MM.1S (cell line): ENCODE data around the gene HABP4.

Source experiments
- DNase-seq: peaks from one replicate; pipeline ENCODE4 v3.0.0-alpha.2; 2015
- H2AFZ ChIP-seq: fragments of 300-600 bp; sonication (generic); 2 replicates; pipeline ENCODE4 v1.6.0; 2016; ENCODE audit warnings: antibody characterized with exemption, low read length
- H3F3A ChIP-seq: fragments of 300-600 bp; sonication (generic); 2 replicates; pipeline ENCODE4 v1.6.1; 2016; ENCODE audit warnings: mild to moderate bottlenecking, antibody characterized with exemption, low read length, moderate library complexity, mixed read lengths; ENCODE audit not compliant: insufficient read depth
- H3K27ac ChIP-seq: fragments of 300-600 bp; sonication (generic); 2 replicates; pipeline ENCODE4 v1.5.1; 2016; ENCODE audit warnings: mild to moderate bottlenecking, low read length
- H3K27me3 ChIP-seq: fragments of 300-600 bp; sonication (generic); replicated peaks from 2 replicates; pipeline ENCODE4 v1.6.0; 2016; ENCODE audit warnings: low read length; ENCODE audit not compliant: insufficient read depth
- H3K36me3 ChIP-seq: fragments of 300-600 bp; sonication (generic); replicated peaks from 2 replicates; pipeline ENCODE4 v1.6.1; 2016; ENCODE audit warnings: mild to moderate bottlenecking, low read length, mixed read lengths; ENCODE audit not compliant: insufficient read depth
- H3K4me1 ChIP-seq: fragments of 300-600 bp; sonication (generic); 2 replicates; pipeline ENCODE4 v1.6.1; 2016; ENCODE audit warnings: low read length, mixed read lengths
- H3K4me2 ChIP-seq: fragments of 300-600 bp; sonication (generic); 2 replicates; pipeline ENCODE4 v1.6.0; 2016; ENCODE audit warnings: low read depth, low read length
- H3K4me3 ChIP-seq: fragments of 300-600 bp; sonication (generic); 2 replicates; pipeline ENCODE4 v1.5.1; 2016; ENCODE audit warnings: low read length, mixed read lengths
- H3K79me2 ChIP-seq: fragments of 300-600 bp; sonication (generic); 2 replicates; pipeline ENCODE4 v1.6.1; 2016; ENCODE audit warnings: mixed run types, low read length, mixed read lengths
- H3K9ac ChIP-seq: fragments of 300-600 bp; sonication (generic); 2 replicates; pipeline ENCODE4 v1.6.1; 2016; ENCODE audit warnings: low read length, mixed read lengths
- H3K9me2 ChIP-seq: fragments of 300-600 bp; sonication (generic); replicated peaks from 2 replicates; pipeline ENCODE4 v1.6.1; 2016; ENCODE audit warnings: mild to moderate bottlenecking, low read length, mixed read lengths; ENCODE audit not compliant: insufficient read depth
- H3K9me3 ChIP-seq: fragments of 300-600 bp; sonication (generic); replicated peaks from 2 replicates; pipeline ENCODE4 v1.6.1; 2016; ENCODE audit warnings: mild to moderate bottlenecking, low read length, mixed read lengths; ENCODE audit not compliant: insufficient read depth
- H4K20me1 ChIP-seq: fragments of 300-600 bp; sonication (generic); 2 replicates; pipeline ENCODE4 v1.6.1; 2016; ENCODE audit warnings: mild to moderate bottlenecking, low read length, moderate library complexity, mixed read lengths; ENCODE audit not compliant: insufficient read depth
- EZH2 ChIP-seq: fragments of 300-600 bp; sonication (generic); optimal IDR thresholded peaks from 2 replicates; pipeline ENCODE3; 2017; ENCODE audit warnings: low read depth, mild to moderate bottlenecking, antibody characterized with exemption, low read length, mixed read lengths
- EZH2phosphoT487 ChIP-seq: fragments of 300-600 bp; sonication (generic); IDR thresholded peaks from 2 replicates; pipeline ENCODE4 v1.6.1; 2018; ENCODE audit warnings: antibody characterized with exemption, low read length
- TF ChIP-seq, protein P1 (sequence below): fragments of 300-600 bp; sonication (generic); IDR thresholded peaks from 2 replicates; pipeline ENCODE4 v1.5.1; 2016; ENCODE audit warnings: antibody characterized with exemption, low read length, mixed read lengths

The HABP4 gene

GRCh38 chr9:96519787-96520186 lies 69.8 kb downstream of the HABP4 start:
- Histone ChIP-seq H3K9me2 (no peaks in the 10 kb centered on the region), H4K20me1 (no peaks in the 10 kb centered on the region), H2AFZ (no peak overlapping the region), H3K27ac (no peak overlapping the region), H3K9ac (no peak overlapping the region), H3K36me3 (no peaks in the 10 kb centered on the region), H3K9me3 (no peaks in the 10 kb centered on the region), H3K4me2 (no peak overlapping the region), H3K79me2 (no peaks in the 10 kb centered on the region), H3F3A (no peaks in the 10 kb centered on the region), H3K4me3 (no peak overlapping the region), H3K27me3 (no peaks in the 10 kb centered on the region), H3K4me1 (no peaks in the 10 kb centered on the region)
- no peak for DNase-seq
- no peak for TF ChIP-seq EZH2
- TF ChIP-seq, protein P1, sequence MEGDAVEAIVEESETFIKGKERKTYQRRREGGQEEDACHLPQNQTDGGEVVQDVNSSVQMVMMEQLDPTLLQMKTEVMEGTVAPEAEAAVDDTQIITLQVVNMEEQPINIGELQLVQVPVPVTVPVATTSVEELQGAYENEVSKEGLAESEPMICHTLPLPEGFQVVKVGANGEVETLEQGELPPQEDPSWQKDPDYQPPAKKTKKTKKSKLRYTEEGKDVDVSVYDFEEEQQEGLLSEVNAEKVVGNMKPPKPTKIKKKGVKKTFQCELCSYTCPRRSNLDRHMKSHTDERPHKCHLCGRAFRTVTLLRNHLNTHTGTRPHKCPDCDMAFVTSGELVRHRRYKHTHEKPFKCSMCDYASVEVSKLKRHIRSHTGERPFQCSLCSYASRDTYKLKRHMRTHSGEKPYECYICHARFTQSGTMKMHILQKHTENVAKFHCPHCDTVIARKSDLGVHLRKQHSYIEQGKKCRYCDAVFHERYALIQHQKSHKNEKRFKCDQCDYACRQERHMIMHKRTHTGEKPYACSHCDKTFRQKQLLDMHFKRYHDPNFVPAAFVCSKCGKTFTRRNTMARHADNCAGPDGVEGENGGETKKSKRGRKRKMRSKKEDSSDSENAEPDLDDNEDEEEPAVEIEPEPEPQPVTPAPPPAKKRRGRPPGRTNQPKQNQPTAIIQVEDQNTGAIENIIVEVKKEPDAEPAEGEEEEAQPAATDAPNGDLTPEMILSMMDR: no peak
- no peak for TF ChIP-seq EZH2phosphoT487

GRCh38 chr9:96522366-96522765 lies 72.4 kb downstream of the HABP4 start:
- Histone ChIP-seq H3K4me3 (no peak overlapping the region), H3K4me1 (no peaks in the 10 kb centered on the region), H3K9me2 (no peaks in the 10 kb centered on the region), H3K9me3 (no peaks in the 10 kb centered on the region), H2AFZ (no peak overlapping the region), H3K27ac (no peak overlapping the region), H3K27me3 (no peaks in the 10 kb centered on the region), H3K36me3 (no peaks in the 10 kb centered on the region), H3K4me2 (no peak overlapping the region), H3K9ac (no peak overlapping the region), H4K20me1 (no peaks in the 10 kb centered on the region), H3K79me2 (no peaks in the 10 kb centered on the region), H3F3A (no peaks in the 10 kb centered on the region)
- no peak for DNase-seq
- TF ChIP-seq EZH2phosphoT487 (no peak), EZH2 (no peak)
- TF ChIP-seq, protein P1: no peak

GRCh38 chr9:96523374-96523773 lies 73.4 kb downstream of the HABP4 start:
- H3K36me3 ChIP-seq: no peaks in the 10 kb centered on the region
- no peaks in the 10 kb centered on the region for H3K4me1 ChIP-seq
- no peaks in the 10 kb centered on the region for H3K27me3 ChIP-seq
- H3K9ac ChIP-seq: no peak overlapping the region
- H3K9me3 ChIP-seq: no peaks in the 10 kb centered on the region
- H3K4me2 ChIP-seq: no peak overlapping the region
- H4K20me1 ChIP-seq: no peaks in the 10 kb centered on the region
- no peak overlapping the region for H3K27ac ChIP-seq
- H2AFZ ChIP-seq: no peak overlapping the region
- H3F3A ChIP-seq: no peaks in the 10 kb centered on the region
- H3K4me3 ChIP-seq: no peak overlapping the region
- no peaks in the 10 kb centered on the region for H3K9me2 ChIP-seq
- no peak for TF ChIP-seq EZH2
- TF ChIP-seq, protein P1: no peak
- TF ChIP-seq EZH2phosphoT487: no peak
- no peak for DNase-seq
- H3K79me2 ChIP-seq: no peaks in the 10 kb centered on the region
